Caco-2 (cell line): Measurements from ENCODE around the gene PRKG2. TPM values are rescaled to one million over a fixed set of nuclear protein-coding genes. Genes with fewer than 3 reads are reported as not detected.

Experiments
- BruUV-seq: library from RNA; stranded (reverse); fragments of 400-500 nt; replicated peaks from 2 replicates; lab custom pipeline; 2021; lab: Mats Ljungman, UMichigan
- CTCF ChIA-PET: fragments of 300-600 bp; sonication (Branson Sonifier 250); formaldehyde crosslinking; loops from one replicate; lab custom pipeline; 2022; ENCODE audit warnings: antibody characterized with exemption; lab: Charles Lee
- POLR2A ChIA-PET: fragments of 300-600 bp; sonication (Branson Sonifier 250); formaldehyde crosslinking; loops from one replicate; lab custom pipeline; 2022; ENCODE audit warnings: antibody characterized with exemption; lab: Charles Lee
- DNase-seq, 2 experiments: peaks; one replicate each; pipeline versions ENCODE4 v3.0.0 to v3.0.0-alpha.2; 2020 to 2022
- H3K27me3 ChIP-seq: replicated peaks from 2 replicates; pipeline ENCODE4 v1.6.0; 2011; ENCODE audit warnings: low read length; ENCODE audit not compliant: control insufficient read depth, insufficient read depth
- H3K36me3 ChIP-seq: 2 replicates; pipeline ENCODE4 v1.5.1; 2011; ENCODE audit warnings: low read length; ENCODE audit not compliant: control insufficient read depth, insufficient read depth
- H3K4me1 ChIP-seq: fragments of 250-450 bp; sonication (Bioruptor Pico); 2 replicates; pipeline ENCODE4 v1.5.1; 2020; ENCODE audit warnings: mild to moderate bottlenecking
- H3K4me3 ChIP-seq: 2 replicates; pipeline ENCODE4 v1.5.1; 2011; ENCODE audit warnings: low read depth, mild to moderate bottlenecking, control low read depth, low read length
- H3K9me3 ChIP-seq: fragments of 250-450 bp; sonication (Bioruptor Pico); 2 replicates; pipeline ENCODE4 v1.5.1; 2020; ENCODE audit warnings: mild to moderate bottlenecking, moderate library complexity
- H3K27ac Mint-ChIP-seq: one replicate; pipeline ENCODE4 v1.8.0; 2022; ENCODE audit warnings: mixed read lengths; ENCODE audit not compliant: unreplicated experiment
- H3K27me3 Mint-ChIP-seq: one replicate; pipeline ENCODE4 v1.8.0; 2022; ENCODE audit warnings: mixed read lengths; ENCODE audit not compliant: insufficient read depth, unreplicated experiment
- H3K36me3 Mint-ChIP-seq: one replicate; pipeline ENCODE4 v1.8.0; 2022; ENCODE audit warnings: mild to moderate bottlenecking, mixed read lengths; ENCODE audit not compliant: insufficient read depth, unreplicated experiment
- H3K4me1 Mint-ChIP-seq: one replicate; pipeline ENCODE4 v1.8.0; 2022; ENCODE audit warnings: low read depth, mixed read lengths; ENCODE audit not compliant: unreplicated experiment
- H3K4me3 Mint-ChIP-seq: one replicate; pipeline ENCODE4 v1.8.0; 2022; ENCODE audit warnings: mild to moderate bottlenecking, moderate library complexity, mixed read lengths; ENCODE audit not compliant: unreplicated experiment
- H3K9me3 Mint-ChIP-seq: one replicate; pipeline ENCODE4 v1.8.0; 2022; ENCODE audit warnings: mixed read lengths; ENCODE audit not compliant: unreplicated experiment
- intact Hi-C: fragments of 100-400 bp; cut with micrococcal nuclease; formaldehyde crosslinking; loops from one replicate; pipeline ENCODE4 v1.10.0; 2022; ENCODE audit not compliant: unreplicated experiment
- total RNA-seq: library from RNA; stranded (reverse); gene quantifications from 2 replicates; pipeline ENCODE4 v1.2.3, GENCODE V29; 2022
- TF ChIP-seq, protein P1 (sequence below), 2 experiments: fragments of 200-600 bp in 1 of 2; IDR thresholded peaks; 1 replicate in 1 of 2; 2 replicates in 1 of 2; pipeline versions ENCODE4 v1.5.1 to v1.8.0; 2011 to 2022; ENCODE audit warnings: antibody characterized with exemption in 1 of 2, control low read depth in 1 of 2, inconsistent platforms in 1 of 2, low read depth in 1 of 2, low read length in 1 of 2, mild to moderate bottlenecking in 1 of 2, moderate library complexity in 1 of 2; ENCODE audit not compliant: insufficient read depth in 1 of 2, severe bottlenecking in 1 of 2, unreplicated experiment in 1 of 2

The PRKG2 gene
- total RNA-seq, 1 experiment from 2014 or later: 5.6 TPM

DNA sequence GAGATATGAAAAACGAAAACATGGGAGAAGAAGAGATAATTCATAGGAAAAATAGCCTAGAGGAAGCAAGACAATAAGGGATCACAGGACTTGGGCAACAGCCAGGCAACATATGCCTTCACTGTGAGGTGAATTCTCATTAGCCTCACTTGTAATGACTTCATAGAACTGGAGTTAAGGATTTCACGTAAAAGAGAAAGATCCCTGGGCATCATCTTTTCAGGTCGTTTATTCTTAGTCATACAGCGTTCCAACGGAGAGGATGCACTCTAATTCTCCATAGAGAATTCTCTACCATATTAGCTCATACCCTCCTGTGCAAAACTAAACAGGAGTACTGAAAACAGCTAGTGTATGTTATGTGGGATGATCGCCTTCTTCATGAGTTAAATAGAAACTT, 1.4 kb downstream of the PRKG2 start:
- no peaks in the 10 kb centered on the region for H3K27me3 ChIP-seq
- no peak overlapping the region for H3K4me3 ChIP-seq
- no peak overlapping the region for H3K27ac Mint-ChIP-seq
- H3K9me3 ChIP-seq: no peaks in the 10 kb centered on the region
- H3K4me3 Mint-ChIP-seq: no peak overlapping the region
- CTCF ChIA-PET: no interaction called here
- no TSS peak for BruUV-seq
- intact Hi-C loops: loop anchor here (2.0 kb wide), 1 partner anchor 137 kb away; no protein-coding TSS in a partner anchor
- H3K36me3 Mint-ChIP-seq: no peaks in the 10 kb centered on the region
- no peaks in the 10 kb centered on the region for H3K4me1 Mint-ChIP-seq
- no peaks in the 10 kb centered on the region for H3K27me3 Mint-ChIP-seq
- H3K4me1 ChIP-seq: no peaks in the 10 kb centered on the region
- H3K9me3 Mint-ChIP-seq: peaks cover 7% of the 10 kb centered on the region
- POLR2A ChIA-PET: no interaction called here
- DNase-seq: no peak
- TF ChIP-seq, protein P1, sequence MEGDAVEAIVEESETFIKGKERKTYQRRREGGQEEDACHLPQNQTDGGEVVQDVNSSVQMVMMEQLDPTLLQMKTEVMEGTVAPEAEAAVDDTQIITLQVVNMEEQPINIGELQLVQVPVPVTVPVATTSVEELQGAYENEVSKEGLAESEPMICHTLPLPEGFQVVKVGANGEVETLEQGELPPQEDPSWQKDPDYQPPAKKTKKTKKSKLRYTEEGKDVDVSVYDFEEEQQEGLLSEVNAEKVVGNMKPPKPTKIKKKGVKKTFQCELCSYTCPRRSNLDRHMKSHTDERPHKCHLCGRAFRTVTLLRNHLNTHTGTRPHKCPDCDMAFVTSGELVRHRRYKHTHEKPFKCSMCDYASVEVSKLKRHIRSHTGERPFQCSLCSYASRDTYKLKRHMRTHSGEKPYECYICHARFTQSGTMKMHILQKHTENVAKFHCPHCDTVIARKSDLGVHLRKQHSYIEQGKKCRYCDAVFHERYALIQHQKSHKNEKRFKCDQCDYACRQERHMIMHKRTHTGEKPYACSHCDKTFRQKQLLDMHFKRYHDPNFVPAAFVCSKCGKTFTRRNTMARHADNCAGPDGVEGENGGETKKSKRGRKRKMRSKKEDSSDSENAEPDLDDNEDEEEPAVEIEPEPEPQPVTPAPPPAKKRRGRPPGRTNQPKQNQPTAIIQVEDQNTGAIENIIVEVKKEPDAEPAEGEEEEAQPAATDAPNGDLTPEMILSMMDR (IDR thresholded peaks at IDR 0.05; ENCODE audit: insufficient read depth in 1 of 2, low read depth in 1 of 2, low read length in 1 of 2, severe bottlenecking in 1 of 2, unreplicated experiment in 1 of 2): no peak
- H3K36me3 ChIP-seq: no peaks in the 10 kb centered on the region

DNA sequence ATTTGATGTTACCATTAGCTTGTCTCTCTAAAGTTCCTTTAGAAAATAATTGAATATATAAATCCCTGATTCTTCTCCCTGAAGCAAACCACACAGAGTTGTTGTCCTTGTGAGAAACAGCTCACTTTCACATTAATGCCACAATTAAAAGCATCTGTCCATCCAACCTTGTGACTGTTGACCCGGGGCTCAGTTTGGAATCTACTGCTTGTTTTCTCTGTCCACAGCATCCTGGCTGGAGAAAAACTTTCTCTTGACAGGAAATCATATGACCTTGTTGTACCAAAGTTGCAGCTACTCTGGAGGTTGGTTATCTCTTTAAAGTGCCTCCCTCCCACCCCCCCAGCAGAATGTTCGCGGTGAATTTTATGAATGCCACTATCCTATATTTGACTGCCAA, 3.1 kb downstream of the PRKG2 start:
- CTCF ChIA-PET: no interaction called here
- intact Hi-C loops: loop anchor here (2.0 kb wide), 1 partner anchor 139 kb away; no protein-coding TSS in a partner anchor
- DNase-seq: no peak
- Mint-ChIP-seq H3K36me3 (no peaks in the 10 kb centered on the region), H3K9me3 (peaks cover 7% of the 10 kb centered on the region), H3K27me3 (no peaks in the 10 kb centered on the region), H3K4me3 (no peak overlapping the region), H3K27ac (no peak overlapping the region), H3K4me1 (no peaks in the 10 kb centered on the region)
- Histone ChIP-seq H3K9me3 (no peaks in the 10 kb centered on the region), H3K4me3 (no peak overlapping the region), H3K27me3 (no peaks in the 10 kb centered on the region), H3K4me1 (no peaks in the 10 kb centered on the region), H3K36me3 (no peaks in the 10 kb centered on the region)
- TF ChIP-seq, protein P1 (IDR thresholded peaks at IDR 0.05; ENCODE audit: insufficient read depth in 1 of 2, low read depth in 1 of 2, low read length in 1 of 2, severe bottlenecking in 1 of 2, unreplicated experiment in 1 of 2): no peak
- POLR2A ChIA-PET: no interaction called here
- BruUV-seq: no TSS peak

DNA sequence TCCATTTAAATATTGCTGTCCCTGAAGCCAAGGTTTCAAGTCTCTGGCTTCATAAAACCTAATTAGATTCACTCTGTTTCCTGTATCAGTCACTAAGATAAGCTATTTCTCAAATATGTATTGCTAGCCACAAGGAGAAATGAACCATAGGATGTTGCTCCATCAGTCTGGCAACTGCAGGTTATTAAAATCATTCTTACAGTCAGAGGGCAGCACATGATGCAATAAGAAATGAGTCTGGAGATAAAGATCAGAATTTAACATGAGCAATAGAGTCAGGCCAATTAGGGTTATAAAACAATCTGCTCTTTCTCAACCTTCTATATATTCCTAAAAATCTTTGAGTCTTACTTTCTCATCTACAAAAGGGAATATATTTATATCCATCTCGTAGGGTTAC, 7.2 kb downstream of the PRKG2 start:
- Mint-ChIP-seq H3K27ac (no peak overlapping the region), H3K9me3 (peaks cover 7% of the 10 kb centered on the region), H3K27me3 (peaks cover 4% of the 10 kb centered on the region), H3K4me1 (no peaks in the 10 kb centered on the region), H3K4me3 (no peak overlapping the region), H3K36me3 (no peaks in the 10 kb centered on the region)
- TF ChIP-seq, protein P1 (IDR thresholded peaks at IDR 0.05; ENCODE audit: insufficient read depth in 1 of 2, low read depth in 1 of 2, low read length in 1 of 2, severe bottlenecking in 1 of 2, unreplicated experiment in 1 of 2): no peak
- Histone ChIP-seq H3K36me3 (no peaks in the 10 kb centered on the region), H3K4me1 (no peaks in the 10 kb centered on the region), H3K4me3 (no peak overlapping the region), H3K9me3 (no peaks in the 10 kb centered on the region), H3K27me3 (no peaks in the 10 kb centered on the region)
- no peak for DNase-seq
- POLR2A ChIA-PET: no interaction called here
- CTCF ChIA-PET: no interaction called here
- intact Hi-C loops: no loop called here
- BruUV-seq: no TSS peak
